Urothelium cell line (cell line): ENCODE results near the gene GNG12.

Source experiments
- DNase-seq: peaks from one replicate; pipeline ENCODE4 v3.0.0; 2011; ENCODE audit warnings: low spot score, mixed read lengths
- FAIRE-seq: peaks from 2 replicates; lab custom pipeline; 2011; peaks lifted over from hg19 to GRCh38; lab: Jason Lieb, UNC

Gene GNG12

DNA sequence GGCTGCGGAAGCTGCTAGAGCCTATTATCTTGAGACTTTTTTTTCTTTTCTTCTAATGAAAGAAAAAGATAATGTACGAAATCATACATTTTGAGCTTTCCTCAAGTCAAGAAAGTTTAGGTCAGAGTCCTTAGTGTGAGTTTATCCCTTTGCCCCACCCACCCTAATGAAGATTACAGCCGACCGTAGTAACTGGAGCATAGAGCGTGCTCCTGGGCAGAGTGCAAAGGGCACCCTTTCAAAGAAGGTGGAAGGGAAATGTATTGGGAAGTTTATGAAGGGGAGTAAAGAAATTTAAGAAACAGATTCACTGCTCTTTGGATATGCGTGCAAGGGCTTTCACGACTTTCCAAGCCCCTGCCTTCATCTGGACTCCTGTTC is 17.2 kb downstream of the GNG12 start:
- FAIRE-seq = no peak
- no peak for DNase-seq

- DNase-seq = no peak
- no peak for FAIRE-seq
These were observed 17.8 kb downstream of the GNG12 start for GRCh38 chr1:67815303-67816094.

GRCh38 chr1:67814121-67814772 is 19.0 kb downstream of the GNG12 start:
- DNase-seq = no peak
- no peak for FAIRE-seq

DNA sequence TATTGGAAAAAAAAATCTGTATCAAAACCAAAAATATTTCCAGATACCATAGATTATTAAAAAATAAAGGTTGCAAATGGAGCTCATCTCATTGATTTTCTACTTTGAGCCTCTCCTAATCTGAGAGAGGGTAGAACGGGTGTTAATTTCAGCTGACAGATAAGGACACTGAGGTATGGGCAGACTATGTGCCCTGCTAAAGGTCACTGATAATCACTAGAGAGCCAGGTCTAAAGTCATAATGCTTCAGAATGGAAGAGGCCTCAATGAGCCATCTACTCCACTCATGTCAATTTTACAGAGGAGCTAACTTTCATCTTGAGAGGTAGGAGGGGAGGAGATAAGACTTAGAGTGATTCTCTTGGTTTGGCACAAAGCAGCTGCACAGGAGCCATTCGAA is 21.0 kb downstream of the GNG12 start:
- FAIRE-seq = no peak
- DNase-seq = no peak

- DNase-seq (no peak), FAIRE-seq (no peak)
These were observed 21.5 kb downstream of the GNG12 start for GRCh38 chr1:67811781-67812180.

GRCh38 chr1:67809887-67810286 is 23.4 kb downstream of the GNG12 start:
- no peak for DNase-seq
- FAIRE-seq = no peak

GRCh38 chr1:67807282-67807681 is 26.0 kb downstream of the GNG12 start:
- no peak for FAIRE-seq
- DNase-seq = no peak

DNA sequence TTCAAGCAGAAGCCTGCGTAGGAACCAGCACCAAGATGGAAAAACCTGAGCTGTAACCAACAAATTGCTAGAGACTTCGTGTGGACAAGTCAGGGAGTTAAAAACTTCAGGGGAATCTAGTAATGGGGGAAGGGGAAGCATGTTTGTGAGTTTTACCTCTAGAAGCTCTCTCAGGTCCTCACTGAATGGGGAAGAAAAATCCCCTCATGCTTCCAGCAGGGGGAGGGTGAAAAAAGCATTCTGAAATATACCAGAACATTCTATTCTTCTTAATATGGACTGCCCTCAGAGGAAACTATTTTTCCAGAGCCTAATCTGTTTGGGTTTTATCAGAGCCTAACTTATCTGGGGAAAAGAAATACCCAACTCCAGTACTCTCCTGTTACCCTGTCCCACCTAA is 28.6 kb downstream of the GNG12 start:
- no peak for DNase-seq

DNA sequence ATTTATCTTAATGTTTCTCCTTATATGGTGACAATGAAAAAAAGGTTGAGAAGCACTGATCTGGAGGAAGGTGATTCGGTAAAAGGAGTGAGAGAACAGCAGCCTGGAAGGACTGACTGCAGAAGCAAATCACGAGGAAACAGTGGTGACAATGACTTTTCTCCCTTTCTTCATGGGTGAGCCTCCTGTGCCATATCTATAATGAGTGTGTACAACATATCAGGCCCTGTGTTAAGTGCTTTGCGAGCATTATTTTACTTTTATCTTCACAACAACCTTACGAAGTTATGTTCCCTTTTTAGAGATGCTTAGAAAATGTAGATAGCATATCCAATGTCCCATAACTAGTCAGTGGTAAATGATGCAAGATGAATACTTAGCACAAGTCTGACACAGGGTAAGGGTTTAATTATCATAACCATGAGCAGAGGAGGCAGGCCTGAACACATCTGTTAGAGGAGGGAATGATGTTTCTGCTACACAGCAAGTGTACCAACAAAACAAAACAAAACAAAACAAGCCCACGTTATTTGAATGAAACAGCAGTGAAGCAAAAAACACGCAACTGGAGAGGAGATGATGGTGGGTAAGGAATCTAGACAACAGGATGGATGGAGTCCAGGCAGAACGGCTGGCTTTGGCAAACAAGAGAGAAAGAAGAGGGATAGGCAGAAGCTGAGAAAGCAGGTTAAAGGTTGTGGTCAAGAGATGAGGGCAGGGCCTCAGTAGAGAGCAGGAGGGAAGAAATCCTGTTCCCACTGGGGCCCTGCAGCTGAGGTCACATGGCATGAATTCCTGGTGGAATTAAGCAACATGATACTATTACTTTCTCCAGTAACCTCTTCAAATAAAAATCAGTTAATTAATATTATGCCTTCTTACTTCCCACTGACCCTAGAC is 29.6 kb downstream of the GNG12 start:
- FAIRE-seq = no peak
- no peak for DNase-seq

More for the DNA sequence above, 28.6 kb downstream of the GNG12 start:
- no peak for FAIRE-seq

DNA sequence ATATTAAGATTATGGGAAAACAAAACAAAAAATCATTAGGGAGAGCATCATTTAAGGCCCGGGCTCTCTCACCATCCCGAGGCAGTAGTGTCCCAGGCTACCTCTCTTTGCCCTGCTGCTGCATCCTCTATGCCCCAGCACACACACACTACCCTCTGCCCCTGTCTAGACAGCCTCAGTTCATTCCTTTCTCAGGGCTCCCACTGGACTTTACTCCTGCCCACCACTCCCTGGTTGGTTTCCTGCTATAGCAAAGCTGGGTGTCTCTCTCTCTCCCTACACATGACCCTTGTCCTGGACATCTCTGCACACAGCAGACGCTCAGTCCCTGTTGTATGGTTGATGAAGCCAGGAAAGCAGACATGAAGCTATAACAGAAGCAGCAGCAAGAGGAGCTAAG is 30.7 kb downstream of the GNG12 start:
- FAIRE-seq = no peak
- DNase-seq = no peak

DNA sequence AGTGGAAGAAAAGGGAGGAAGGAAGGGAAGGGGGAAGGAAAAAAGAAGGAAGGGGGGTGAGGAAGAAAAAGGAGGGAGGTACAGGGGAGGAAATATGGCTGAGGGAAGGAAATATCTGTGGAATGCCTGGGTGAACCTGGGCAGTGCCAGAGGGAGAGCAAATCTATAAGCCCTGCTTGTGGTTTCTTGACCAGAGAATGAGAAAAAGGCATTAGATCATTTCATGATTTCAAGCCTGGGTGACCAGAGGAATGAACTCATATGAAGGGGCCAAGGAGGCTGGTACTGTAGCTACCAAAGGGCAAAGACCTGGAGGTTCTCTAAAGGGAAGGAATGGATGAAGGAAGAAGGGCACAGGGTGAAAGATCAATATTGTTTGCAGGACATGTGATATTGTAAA is 31.4 kb downstream of the GNG12 start:
- FAIRE-seq = no peak
- no peak for DNase-seq

GRCh38 chr1:67795179-67795912 is 37.9 kb downstream of the GNG12 start:
- DNase-seq (no peak), FAIRE-seq (no peak)

- FAIRE-seq = no peak
- DNase-seq = no peak
These were observed 39.7 kb downstream of the GNG12 start for GRCh38 chr1:67793562-67793961.

- FAIRE-seq = no peak
- DNase-seq = no peak
These were observed 40.4 kb downstream of the GNG12 start for GRCh38 chr1:67792741-67793458.

GRCh38 chr1:67792103-67792502 is 41.2 kb downstream of the GNG12 start:
- DNase-seq = no peak

GRCh38 chr1:67791686-67792085 is 41.6 kb downstream of the GNG12 start:
- FAIRE-seq = peak; percentile 85
- peak; percentile 71 for DNase-seq

More at GRCh38 chr1:67792103-67792502, 41.2 kb downstream of the GNG12 start:
- no peak for FAIRE-seq

DNA sequence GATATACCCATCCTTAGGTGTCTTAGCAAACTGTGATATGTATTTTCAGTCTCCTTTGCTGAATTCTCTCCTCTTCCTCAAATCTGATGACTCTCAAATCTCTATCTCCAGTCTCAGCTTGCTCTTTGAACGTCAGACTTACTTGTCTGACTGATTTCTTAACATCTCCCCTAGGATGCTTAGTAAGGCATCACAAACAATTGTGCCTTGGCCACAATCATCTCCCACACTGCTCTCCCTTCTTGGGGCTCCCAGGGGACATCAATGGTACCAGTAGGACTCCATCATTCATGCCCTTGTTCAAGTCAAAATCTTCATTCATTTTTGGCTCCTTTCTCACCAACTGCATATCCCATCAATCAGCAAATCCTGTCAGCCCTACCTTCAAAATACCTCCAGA is 42.0 kb downstream of the GNG12 start:
- DNase-seq (no peak), FAIRE-seq (no peak)

DNA sequence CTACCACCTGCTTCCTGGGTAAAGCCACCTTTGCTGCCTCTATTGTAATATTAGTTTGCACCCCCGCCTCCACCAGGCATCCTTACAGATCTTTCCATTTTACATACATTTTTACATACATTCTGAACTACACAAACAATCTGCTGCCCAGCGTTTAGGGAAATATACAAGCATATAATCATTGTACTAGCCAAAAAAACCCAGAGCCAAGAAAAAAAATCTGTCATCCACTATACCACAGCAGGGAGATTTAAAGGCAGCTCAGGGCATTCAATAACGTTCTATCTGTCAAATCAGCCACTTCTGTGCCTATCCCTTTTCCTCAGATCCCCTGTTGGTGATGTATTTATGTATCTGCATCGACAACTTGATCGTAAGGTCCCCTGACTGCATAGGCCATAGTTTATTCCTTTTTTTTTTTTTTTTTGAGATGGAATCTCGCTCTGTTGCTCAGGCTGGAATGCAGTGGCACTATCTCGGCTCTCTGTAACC is 43.0 kb downstream of the GNG12 start:
- FAIRE-seq = no peak
- DNase-seq = no peak

- FAIRE-seq = no peak
- DNase-seq = no peak
These were observed 43.7 kb downstream of the GNG12 start for GRCh38 chr1:67789551-67789950.

GRCh38 chr1:67788904-67789303 is 44.4 kb downstream of the GNG12 start:
- FAIRE-seq (no peak), DNase-seq (no peak)
